GM10266 (cell line): ENCODE measurements around the gene S100A13.
A peak's percentile ranks its signal among the peaks of the same experiment; 100 is the strongest.

ENCODE experiments used
- DNase-seq: peaks from one replicate; pipeline ENCODE4 v3.0.0; 2012; ENCODE audit errors: extremely low spot score
- CTCF ChIP-seq: IDR thresholded peaks from 2 replicates; pipeline ENCODE4 v1.5.1; 2012; ENCODE audit warnings: mild to moderate bottlenecking, low read depth; ENCODE audit not compliant: control insufficient read depth, insufficient read depth; ENCODE audit errors: missing control alignments

The S100A13 gene

GRCh38 chr1:153639280-153639679 is 12.0 kb upstream of the S100A13 start:
- no peak for TF ChIP-seq CTCF
- no peak for DNase-seq

GRCh38 chr1:153638261-153638660 is 11.0 kb upstream of the S100A13 start:
- TF ChIP-seq CTCF: no peak
- DNase-seq: no peak

- no peak for DNase-seq
- TF ChIP-seq CTCF: no peak
Observed at GRCh38 chr1:153636312-153636711, 9.0 kb upstream of the S100A13 start.

- no peak for TF ChIP-seq CTCF
- DNase-seq: no peak
Observed at GRCh38 chr1:153635872-153636271, 8.6 kb upstream of the S100A13 start.

- DNase-seq: peak; percentile 92
- no peak for TF ChIP-seq CTCF
Observed at GRCh38 chr1:153633754-153634665, 6.7 kb upstream of the S100A13 start, which contains the start of gene CHTOP. Gene CHTOP (plus strand): TSS chr1:153634066. CDS start chr1:153636589, 2,523 bp downstream.

GRCh38 chr1:153633161-153633753 is 6.0 kb upstream of the S100A13 start:
- no peak for DNase-seq
- no peak for TF ChIP-seq CTCF
